Measurements from ENCODE around the gene MUC5B. TPM values are rescaled to one million over a fixed set of nuclear protein-coding genes. Genes with fewer than 3 reads are reported as not detected.

MUC5B gene
- total and polyA plus RNA-seq, 2 of the 13 experiments (the other 11 are each of a cell fraction or from before 2014, with no cell fraction given) = 0.01 TPM; not detected in 1

GRCh38 chr11:1262172-1263006, 39.5 kb downstream of the MUC5B start (continued):
- TF ChIP-seq GMEB1 (CRISPR knock-in tag; IDR thresholded peaks at IDR 0.05; ENCODE audit: borderline replicate concordance) (peak; percentile 51; the same call in 1 of the 2 replicates), FUBP1 (CRISPR knock-in tag; IDR thresholded peaks at IDR 0.05; ENCODE audit: borderline replicate concordance) (0 out of 2 replicates have a peak, but pooled peaks have one; percentile 41), SPEN (CRISPR knock-in tag; IDR thresholded peaks at IDR 0.05; ENCODE audit: low read depth) (peak; percentile 75), GATAD2A (CRISPR knock-in tag; IDR thresholded peaks at IDR 0.05) (peak; percentile 38; the same call in 1 of the 2 replicates), ZNF24 (IDR thresholded peaks at IDR 0.05) (no peak), ZC3H13 (CRISPR knock-in tag; IDR thresholded peaks at IDR 0.05) (0 out of 2 replicates have a peak, but pooled peaks have one; percentile 37), SOX6 (IDR thresholded peaks at IDR 0.05) (no peak), SOX6 (CRISPR knock-in tag; IDR thresholded peaks at IDR 0.05) (peak; percentile 58), ERF (CRISPR knock-in tag; IDR thresholded peaks at IDR 0.05) (0 out of 2 replicates have a peak, but pooled peaks have one; percentile 36)

All from HepG2 (cell line).